B cell (primary cell): ENCODE measurements around the gene PIP4K2C. TPM values are rescaled to one million over a fixed set of nuclear protein-coding genes. Genes with fewer than 3 reads are reported as not detected.

Experiments
- ATAC-seq: fragments of 200-7000 bp; cut with Tn5 transposase; one replicate; pipeline ENCODE4 v1.10.0; 2021; ENCODE audit warnings: low read depth, mild to moderate bottlenecking, moderate number of reproducible peaks, moderate library complexity
- CTCF ChIA-PET: fragments of 350-600 bp; sonication (Branson Sonifier 250); formaldehyde crosslinking; loops from one replicate; lab custom pipeline; 2021; ENCODE audit warnings: antibody characterized with exemption, inconsistent platforms; lab: Charles Lee
- POLR2A ChIA-PET: fragments of 350-600 bp; sonication (Branson Sonifier 250); formaldehyde crosslinking; loops from one replicate; lab custom pipeline; 2021; ENCODE audit warnings: antibody characterized with exemption; lab: Charles Lee
- DNase-seq: peaks from one replicate; pipeline ENCODE4 v3.0.0; 2013
- H2AFZ ChIP-seq: 2 replicates; pipeline ENCODE4 v1.6.1; 2012; ENCODE audit warnings: mild to moderate bottlenecking, low read depth, low read length; ENCODE audit not compliant: insufficient read depth, poor library complexity, severe bottlenecking
- H3K27ac ChIP-seq, 2 donors: 1 replicate in 1 of 2; 2 replicates in 1 of 2; pipeline ENCODE4 v1.5.1; 2012 to 2013; ENCODE audit warnings: low read length in 2 of 2, mild to moderate bottlenecking in 2 of 2, moderate library complexity in 1 of 2
- H3K27me3 ChIP-seq, 4 experiments: fragments of 200-600 bp in 1 of 4; sonication (generic) in 1 of 4; replicated peaks in 1 of 4; 1 replicate in 2 of 4; 2 replicates in 2 of 4; pipeline versions ENCODE4 v1.6.1 to v1.7.0; 2013 to 2016; ENCODE audit warnings: low read length in 3 of 4, mild to moderate bottlenecking in 2 of 4, mixed read lengths in 1 of 4, moderate library complexity in 1 of 4; ENCODE audit not compliant: insufficient read depth in 4 of 4, control insufficient read depth in 3 of 4; ENCODE audit errors: control extremely low read depth in 1 of 4
- H3K36me3 ChIP-seq, 2 experiments: replicated peaks in 1 of 2; 1 replicate in 1 of 2; 2 replicates in 1 of 2; pipeline versions ENCODE4 v1.6.1 to v1.7.1; 2013; ENCODE audit warnings: low read length in 1 of 2; ENCODE audit not compliant: insufficient read depth in 2 of 2, control insufficient read depth in 1 of 2; ENCODE audit errors: control extremely low read depth in 1 of 2, extremely low read depth in 1 of 2
- H3K4me1 ChIP-seq, 2 donors: fragments of 200-600 bp in 1 of 2; sonication (generic) in 1 of 2; 1 replicate in 1 of 2; 2 replicates in 1 of 2; pipeline versions ENCODE4 v1.5.1 to v1.6.1; 2013 to 2017; ENCODE audit warnings: low read length in 2 of 2; ENCODE audit not compliant: control insufficient read depth in 2 of 2, insufficient read depth in 2 of 2
- H3K4me2 ChIP-seq: replicated peaks from 2 replicates; pipeline ENCODE3; 2012; ENCODE audit warnings: mild to moderate bottlenecking, low read depth, low read length; ENCODE audit not compliant: poor library complexity, severe bottlenecking
- H3K4me3 ChIP-seq, 5 experiments: fragments of 200-600 bp in 1 of 5; sonication (generic) in 1 of 5; 1 replicate in 3 of 5; 2 replicates in 2 of 5; pipeline versions ENCODE4 v1.5.1 to v1.7.0; 2011 to 2016; ENCODE audit warnings: low read length in 4 of 5, mild to moderate bottlenecking in 4 of 5, low read depth in 2 of 5, control low read depth in 1 of 5, moderate library complexity in 1 of 5; ENCODE audit not compliant: insufficient read depth in 1 of 5; ENCODE audit errors: control extremely low read depth in 1 of 5, extremely low read depth in 1 of 5
- H3K79me2 ChIP-seq: fragments of 200-600 bp; sonication (generic); one replicate; pipeline ENCODE4 v1.6.0; 2016; ENCODE audit warnings: low read length; ENCODE audit not compliant: control insufficient read depth, insufficient read depth
- H3K9ac ChIP-seq: fragments of 200-600 bp; sonication (generic); 2 replicates; pipeline ENCODE4 v1.6.1; 2017; ENCODE audit warnings: mild to moderate bottlenecking, low read length, moderate library complexity
- H3K9me3 ChIP-seq, 3 donors: one replicate each; pipeline versions ENCODE4 v1.6.1 to v1.7.1; 2013; ENCODE audit warnings: low read length in 2 of 3; ENCODE audit not compliant: control insufficient read depth in 2 of 3, insufficient read depth in 1 of 3; ENCODE audit errors: control extremely low read depth in 1 of 3
- H4K20me1 ChIP-seq: 2 replicates; pipeline ENCODE4 v1.6.0; 2012; ENCODE audit warnings: mild to moderate bottlenecking, low read length; ENCODE audit not compliant: insufficient read depth, control insufficient read depth, poor library complexity, severe bottlenecking
- H3K27ac Mint-ChIP-seq: one replicate; pipeline ENCODE4 v1.8.0; 2021; ENCODE audit warnings: mixed read lengths
- H3K27me3 Mint-ChIP-seq: one replicate; pipeline ENCODE4 v1.8.0; 2021; ENCODE audit warnings: mixed read lengths
- H3K4me1 Mint-ChIP-seq: one replicate; pipeline ENCODE4 v1.8.0; 2021; ENCODE audit warnings: mixed read lengths
- H3K4me3 Mint-ChIP-seq: one replicate; pipeline ENCODE4 v1.8.0; 2021; ENCODE audit warnings: mixed read lengths
- H3K9me3 Mint-ChIP-seq: one replicate; pipeline ENCODE4 v1.8.0; 2022; ENCODE audit warnings: mixed read lengths; ENCODE audit not compliant: insufficient read depth
- CTCF ChIP-seq: fragments of 200-600 bp; IDR thresholded peaks from one replicate; pipeline ENCODE4 v1.8.0; 2022; ENCODE audit warnings: antibody characterized with exemption, mild to moderate bottlenecking
- EZH2 ChIP-seq: IDR thresholded peaks from 2 replicates; pipeline ENCODE4 v1.6.1; 2012; ENCODE audit warnings: borderline replicate concordance, low read depth, mild to moderate bottlenecking, moderate library complexity, low read length; ENCODE audit not compliant: insufficient read depth, poor library complexity, severe bottlenecking
- WGBS: methylation state at CpG from one replicate; pipeline ENCODE4 v1.1.5; 2013; ENCODE audit warnings: missing lambda C conversion rate; ENCODE audit not compliant: insufficient coverage; 5-methylcytosine and 5-hydroxymethylcytosine counted together
- intact Hi-C: fragments of 100-400 bp; cut with micrococcal nuclease; formaldehyde crosslinking; loops from one replicate; pipeline ENCODE4 v1.10.0; 2022
- polyA plus RNA-seq: library from polyadenylated mRNA; depleted of rRNA; stranded (reverse); fragments of >200 nt; gene quantifications from 2 replicates; pipeline ENCODE4 v1.2.3, GENCODE V29; 2012
- total RNA-seq, 2 donors: library from RNA; stranded (reverse); fragments of 120-200 nt in 1 of 2; gene quantifications; 1 replicate in 1 of 2; 2 replicates in 1 of 2; pipeline versions ENCODE4 v1.2.3 to v1.2.4, GENCODE V29; 2013 to 2022

The PIP4K2C gene
- total and polyA plus RNA-seq, 2 donors (not counting 1 experiment from before 2014, with no cell fraction given): 20.1 to 21.3 TPM

GRCh38 chr12:57581802-57582201 lies 9.2 kb upstream of the PIP4K2C start:
- Mint-ChIP-seq H3K27ac (no peak overlapping the region), H3K27me3 (peaks cover 14% of the 10 kb centered on the region), H3K4me3 (no peak overlapping the region), H3K4me1 (peaks cover 2% of the 10 kb centered on the region), H3K9me3 (no peaks in the 10 kb centered on the region)
- no peak overlapping the region for H3K4me2 ChIP-seq
- intact Hi-C loops: loop anchor here (2.0 kb wide), 1 partner anchor 59 kb away; the partner anchor contains the start of gene MBD6
- WGBS: 100% methylated on average over 1 of the region's 1 CpG
- TF ChIP-seq EZH2: no peak
- TF ChIP-seq CTCF: no peak
- no peaks in the 10 kb centered on the region for H4K20me1 ChIP-seq
- H3K9me3 ChIP-seq: no peaks in the 10 kb centered on the region
- H3K9ac ChIP-seq: no peak overlapping the region
- ATAC-seq (no peak), DNase-seq (no peak)
- no peak overlapping the region for H2AFZ ChIP-seq
- no peaks in the 10 kb centered on the region for H3K36me3 ChIP-seq
- peaks cover 0 to 3% of the 10 kb centered on the region in 2 donors for H3K4me1 ChIP-seq
- peaks cover 0 to 41% (median 5%) of the 10 kb centered on the region in 4 experiments for H3K27me3 ChIP-seq
- POLR2A ChIA-PET: no interaction called here
- CTCF ChIA-PET: interaction anchor here (1.3 to 7.2 kb wide), 8 partner anchors 11 to 111 kb away, joined by 3 to 122 read pairs (median 24); partner anchors contain the start of genes ARHGEF25, B4GALNT1 and PIP4K2C
- H3K27ac ChIP-seq: no peak overlapping the region
- H3K79me2 ChIP-seq: no peaks in the 10 kb centered on the region
- no peak overlapping the region for H3K4me3 ChIP-seq

GRCh38 chr12:57582440-57582839 lies 8.6 kb upstream of the PIP4K2C start:
- Histone ChIP-seq H3K4me2 (no peak overlapping the region), H3K4me1 (peaks cover 0 to 3% of the 10 kb centered on the region in 2 donors), H3K79me2 (no peaks in the 10 kb centered on the region), H2AFZ (no peak overlapping the region), H3K27me3 (peaks cover 0 to 41% (median 5%) of the 10 kb centered on the region in 4 experiments), H3K4me3 (no peak overlapping the region), H3K9me3 (no peaks in the 10 kb centered on the region), H3K9ac (no peak overlapping the region), H3K36me3 (no peaks in the 10 kb centered on the region), H3K27ac (no peak overlapping the region), H4K20me1 (no peaks in the 10 kb centered on the region)
- CTCF ChIA-PET: interaction anchor here (0.8 to 7.2 kb wide), 13 partner anchors 10 to 322 kb away, joined by 3 to 122 read pairs (median 17); partner anchors contain the start of genes ARHGEF25, B4GALNT1, PIP4K2C and TSPAN31
- TF ChIP-seq CTCF (no peak), EZH2 (no peak)
- POLR2A ChIA-PET: no interaction called here
- no peak for DNase-seq
- no peaks in the 10 kb centered on the region for H3K9me3 Mint-ChIP-seq
- H3K4me3 Mint-ChIP-seq: no peak overlapping the region
- WGBS: no CpG with 5 or more reads among the region's 1 CpG
- ATAC-seq: no peak
- peaks cover 14% of the 10 kb centered on the region for H3K27me3 Mint-ChIP-seq
- peaks cover 2% of the 10 kb centered on the region for H3K4me1 Mint-ChIP-seq
- intact Hi-C loops: loop anchor here (2.0 kb wide), 1 partner anchor 60 kb away; the partner anchor contains the start of gene MBD6
- no peak overlapping the region for H3K27ac Mint-ChIP-seq
